ENCODE measurements around the gene CIB4. TPM values are rescaled to one million over a fixed set of nuclear protein-coding genes. Genes with fewer than 3 reads are reported as not detected.

CIB4 gene
- total RNA-seq, 4 donors from 2014 or later = 0.45 to 0.94 TPM; not detected in 2

DNA sequence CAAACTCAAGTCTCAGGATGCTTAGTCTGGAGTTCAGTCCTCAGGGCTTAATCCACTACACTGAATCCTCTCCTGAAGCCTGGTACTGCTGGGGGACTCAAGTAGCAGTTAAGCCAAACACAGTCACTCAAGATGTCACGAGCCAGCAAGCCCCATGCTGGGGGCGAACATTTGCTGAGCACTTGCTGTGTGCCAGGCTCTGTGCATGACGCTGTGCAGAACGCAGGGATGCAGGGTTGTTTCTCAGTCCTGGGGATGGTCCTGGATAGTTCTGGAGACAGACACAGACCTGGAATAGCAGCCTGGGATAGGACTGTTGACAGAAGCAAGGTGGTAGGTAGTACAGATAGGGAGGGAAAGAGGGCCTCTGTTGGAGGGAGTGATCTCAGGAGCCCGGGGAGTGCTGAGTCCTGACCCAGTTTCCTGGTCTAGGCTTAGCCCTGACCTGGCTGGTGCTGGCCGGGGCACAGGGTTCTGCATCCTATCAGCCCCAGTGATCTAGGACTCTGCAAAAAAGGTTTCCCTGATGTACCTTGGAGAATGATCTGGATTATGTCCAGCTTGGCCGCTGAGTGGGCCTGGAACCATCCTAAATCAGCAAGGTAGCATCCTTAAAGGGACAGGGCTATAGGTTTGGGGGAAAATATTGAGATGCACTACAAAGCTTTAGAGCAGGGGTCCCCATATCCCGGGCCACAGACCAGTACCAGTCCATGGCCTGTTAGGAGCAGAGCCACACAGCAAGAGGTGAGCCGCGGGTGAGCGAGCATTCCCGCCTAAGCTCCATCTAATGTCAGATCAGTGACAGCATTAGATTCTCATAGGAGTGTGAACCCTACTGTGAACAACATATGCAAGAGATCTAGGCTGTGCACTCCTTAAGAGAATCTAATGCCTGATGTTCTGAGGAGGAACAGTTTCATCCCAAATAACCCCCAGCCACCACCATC, 108.6 kb downstream of the CIB4 start:
- Histone ChIP-seq H3K4me1 (no peaks in the 10 kb centered on the region), H3K27ac (no peak overlapping the region), H3K27me3 (no peaks in the 10 kb centered on the region), H3K4me3 (replicated peaks in 1 of 3) (no peak overlapping the region), H3K36me3 (no peaks in the 10 kb centered on the region), H3K9me3 (no peaks in the 10 kb centered on the region)
- no peak for DNase-seq
- 77 to 79% methylated on average over 8 to 12 of the region's 12 CpGs for WGBS, 2 donors
- TF ChIP-seq, protein P1, sequence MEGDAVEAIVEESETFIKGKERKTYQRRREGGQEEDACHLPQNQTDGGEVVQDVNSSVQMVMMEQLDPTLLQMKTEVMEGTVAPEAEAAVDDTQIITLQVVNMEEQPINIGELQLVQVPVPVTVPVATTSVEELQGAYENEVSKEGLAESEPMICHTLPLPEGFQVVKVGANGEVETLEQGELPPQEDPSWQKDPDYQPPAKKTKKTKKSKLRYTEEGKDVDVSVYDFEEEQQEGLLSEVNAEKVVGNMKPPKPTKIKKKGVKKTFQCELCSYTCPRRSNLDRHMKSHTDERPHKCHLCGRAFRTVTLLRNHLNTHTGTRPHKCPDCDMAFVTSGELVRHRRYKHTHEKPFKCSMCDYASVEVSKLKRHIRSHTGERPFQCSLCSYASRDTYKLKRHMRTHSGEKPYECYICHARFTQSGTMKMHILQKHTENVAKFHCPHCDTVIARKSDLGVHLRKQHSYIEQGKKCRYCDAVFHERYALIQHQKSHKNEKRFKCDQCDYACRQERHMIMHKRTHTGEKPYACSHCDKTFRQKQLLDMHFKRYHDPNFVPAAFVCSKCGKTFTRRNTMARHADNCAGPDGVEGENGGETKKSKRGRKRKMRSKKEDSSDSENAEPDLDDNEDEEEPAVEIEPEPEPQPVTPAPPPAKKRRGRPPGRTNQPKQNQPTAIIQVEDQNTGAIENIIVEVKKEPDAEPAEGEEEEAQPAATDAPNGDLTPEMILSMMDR (IDR thresholded peaks at IDR 0.05) = no peak
- no peak for TF ChIP-seq POLR2A (IDR thresholded peaks at IDR 0.05)
- intact Hi-C loops (cut with DNase I) = no loop called here

Small RNAs within 50 kb of the gene (small RNA-seq; reads per million reads assigned to genes)
- not detected for gene AC015977.1

Other genes starting within 250 kb of the CIB4 start
- gene DRC1, start 239.4 kb downstream of the CIB4 start, total RNA-seq = not detected
- gene OTOF, start 163.2 kb downstream of the CIB4 start, total RNA-seq = under 1 TPM in 1 of 4 donors, not detected in 3; 0.67 TPM
- gene KCNK3, start 51.4 kb upstream of the CIB4 start, total RNA-seq = 1 to 10 TPM; 4.8 to 8.3 (median 5.6) TPM
- gene SLC35F6, start 122.9 kb upstream of the CIB4 start, total RNA-seq = 10 to 100 TPM; 73.1 to 91.2 (median 80.7) TPM
- under 1 TPM in 1 of 4 donors, not detected in 3; 0.67 TPM for gene CENPA, start 144.7 kb upstream of the CIB4 start, total RNA-seq
- gene DPYSL5, start 206.8 kb upstream of the CIB4 start, total RNA-seq = not detected